ENCODE data around the gene RPS10. TPM values are rescaled to one million over a fixed set of nuclear protein-coding genes. Genes with fewer than 3 reads are reported as not detected.

The RPS10 gene
- polyA plus RNA-seq, 4 donors, result 2,052 to 4,302 (median 2,586) TPM

DNA sequence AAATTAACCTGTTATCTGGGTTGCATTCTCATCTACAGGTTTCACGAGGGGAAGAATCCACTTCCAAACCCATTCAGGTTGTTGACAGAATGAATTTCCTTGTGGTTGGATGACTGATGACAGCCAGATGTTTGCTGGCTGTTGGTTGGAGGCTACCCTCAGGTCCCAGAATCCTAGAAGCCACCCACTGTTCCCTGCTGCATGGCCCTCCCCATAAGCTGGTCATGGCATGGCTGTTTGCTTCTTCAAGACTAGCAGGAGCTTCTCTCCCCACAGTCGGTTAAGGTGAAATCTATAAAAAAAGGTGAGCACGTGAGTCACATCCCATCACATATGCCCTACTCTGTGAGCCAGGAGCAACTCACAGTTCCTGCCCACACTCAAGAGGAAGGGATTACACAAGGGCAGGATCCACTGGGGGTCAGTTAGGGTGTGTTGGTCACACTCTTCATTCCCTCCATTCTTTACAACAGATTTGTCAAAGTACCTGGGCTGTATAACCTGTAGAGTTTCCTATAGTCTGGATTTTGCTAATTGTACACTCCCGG lies 19.5 kb upstream of the RPS10 start:
- no peak for FAIRE-seq
- 51 to 78% (median 70%) methylated on average over 4 of the region's 4 CpGs for WGBS, 3 donors
- no peaks in the 10 kb centered on the region for H3K27me3 ChIP-seq (ENCODE audit: control insufficient read depth in 3 of 3, insufficient read depth in 3 of 3, low read length in 3 of 3)

DNA sequence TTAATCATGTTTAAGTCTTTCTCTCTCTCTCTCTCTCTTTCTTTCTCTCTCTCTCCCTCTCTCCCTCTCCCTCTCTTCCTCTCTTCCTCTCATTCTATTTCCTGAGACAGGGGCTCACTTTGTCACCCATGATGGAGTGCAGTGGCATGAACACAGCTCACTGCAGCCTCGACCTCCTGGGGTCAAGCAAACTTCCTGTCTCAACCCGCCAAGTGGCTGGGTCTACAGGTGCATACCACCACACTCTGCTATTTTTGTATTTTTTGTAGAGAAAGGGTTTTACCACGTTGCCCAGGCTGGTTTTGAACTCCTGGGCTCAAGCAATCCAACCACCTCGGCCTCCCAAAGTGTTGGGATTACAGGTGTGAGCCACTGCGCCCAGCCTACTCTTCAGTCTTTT lies 15.7 kb upstream of the RPS10 start:
- no peaks in the 10 kb centered on the region for H3K36me3 ChIP-seq (ENCODE audit: control insufficient read depth in 3 of 3, insufficient read depth in 2 of 3, low read depth in 1 of 3, low read length in 3 of 3)
- 58 to 70% (median 61%) methylated on average over 5 of the region's 5 CpGs for WGBS, 3 donors
- H3K27ac ChIP-seq (ENCODE audit: low read depth in 1 of 3, low read length in 2 of 3), result no peak overlapping the region
- DNase-seq (no peak), FAIRE-seq (no peak)
- H3K4me3 ChIP-seq (ENCODE audit: low read depth in 1 of 3, low read length in 3 of 3), result no peak overlapping the region
- no peaks in the 10 kb centered on the region for H3K4me1 ChIP-seq (ENCODE audit: control insufficient read depth in 3 of 3, insufficient read depth in 2 of 3, low read depth in 1 of 3, low read length in 2 of 3)
- no peaks in the 10 kb centered on the region for H3K27me3 ChIP-seq (ENCODE audit: control insufficient read depth in 3 of 3, insufficient read depth in 3 of 3, low read length in 3 of 3)
- H3K9me3 ChIP-seq (ENCODE audit: control insufficient read depth in 2 of 2, insufficient read depth in 1 of 2, low read depth in 1 of 2, low read length in 1 of 2), result peaks cover 0 to 3% of the 10 kb centered on the region in 2 donors

More for the DNA sequence above, 19.5 kb upstream of the RPS10 start:
- no peaks in the 10 kb centered on the region for H3K36me3 ChIP-seq (ENCODE audit: control insufficient read depth in 3 of 3, insufficient read depth in 2 of 3, low read depth in 1 of 3, low read length in 3 of 3)
- no peaks in the 10 kb centered on the region for H3K4me1 ChIP-seq (ENCODE audit: control insufficient read depth in 3 of 3, insufficient read depth in 2 of 3, low read depth in 1 of 3, low read length in 2 of 3)
- DNase-seq, result no peak
- H3K4me3 ChIP-seq (ENCODE audit: low read depth in 1 of 3, low read length in 3 of 3), result no peak overlapping the region
- no peaks in the 10 kb centered on the region for H3K9me3 ChIP-seq (ENCODE audit: control insufficient read depth in 2 of 2, insufficient read depth in 1 of 2, low read depth in 1 of 2, low read length in 1 of 2)
- H3K27ac ChIP-seq (ENCODE audit: low read depth in 1 of 3, low read length in 2 of 3), result no peak overlapping the region

GRCh38 chr6:34439442-34439841 lies 13.6 kb upstream of the RPS10 start:
- peaks cover 0 to 3% of the 10 kb centered on the region in 2 donors for H3K9me3 ChIP-seq (ENCODE audit: control insufficient read depth in 2 of 2, insufficient read depth in 1 of 2, low read depth in 1 of 2, low read length in 1 of 2)
- FAIRE-seq (no peak), DNase-seq (no peak)

GRCh38 chr6:34438705-34439104 lies 12.8 kb upstream of the RPS10 start:
- FAIRE-seq, result no peak

More at GRCh38 chr6:34439442-34439841, 13.6 kb upstream of the RPS10 start:
- Histone ChIP-seq H3K27ac (ENCODE audit: low read depth in 1 of 3, low read length in 2 of 3) (no peak overlapping the region), H3K4me3 (ENCODE audit: low read depth in 1 of 3, low read length in 3 of 3) (no peak overlapping the region), H3K4me1 (ENCODE audit: control insufficient read depth in 3 of 3, insufficient read depth in 2 of 3, low read depth in 1 of 3, low read length in 2 of 3) (no peaks in the 10 kb centered on the region), H3K27me3 (ENCODE audit: control insufficient read depth in 3 of 3, insufficient read depth in 3 of 3, low read length in 3 of 3) (no peaks in the 10 kb centered on the region), H3K36me3 (ENCODE audit: control insufficient read depth in 3 of 3, insufficient read depth in 2 of 3, low read depth in 1 of 3, low read length in 3 of 3) (no peaks in the 10 kb centered on the region)
- 81 to 86% (median 86%) methylated on average over 1 to 3 of the region's 3 CpGs for WGBS, 3 donors

DNA sequence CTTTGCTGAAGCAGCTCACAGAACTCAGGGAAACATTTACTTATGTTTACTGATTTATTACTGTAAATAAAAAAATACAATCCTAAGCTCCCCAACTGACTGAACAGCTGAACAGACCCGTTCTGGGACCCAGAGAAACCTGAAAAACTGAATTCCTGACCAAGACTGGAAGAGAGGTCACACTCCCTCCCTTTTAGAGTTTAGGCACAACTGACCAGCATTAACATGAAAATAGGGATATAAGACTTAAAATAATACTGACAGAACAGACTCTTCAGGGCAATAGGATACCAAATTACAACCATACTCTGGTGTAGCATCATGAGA lies 11.7 kb upstream of the RPS10 start:
- Histone ChIP-seq H3K27me3 (ENCODE audit: control insufficient read depth in 3 of 3, insufficient read depth in 3 of 3, low read length in 3 of 3) (no peaks in the 10 kb centered on the region), H3K9me3 (ENCODE audit: control insufficient read depth in 2 of 2, insufficient read depth in 1 of 2, low read depth in 1 of 2, low read length in 1 of 2) (peaks cover 0 to 3% of the 10 kb centered on the region in 2 donors)

More at GRCh38 chr6:34438705-34439104, 12.8 kb upstream of the RPS10 start:
- no peak overlapping the region for H3K27ac ChIP-seq (ENCODE audit: low read depth in 1 of 3, low read length in 2 of 3)
- H3K4me3 ChIP-seq (ENCODE audit: low read depth in 1 of 3, low read length in 3 of 3), result no peak overlapping the region
- no peak for DNase-seq
- WGBS, 3 donors, result 63 to 84% (median 64%) methylated on average over 3 to 4 of the region's 4 CpGs
- peaks cover 0 to 3% of the 10 kb centered on the region in 2 donors for H3K9me3 ChIP-seq (ENCODE audit: control insufficient read depth in 2 of 2, insufficient read depth in 1 of 2, low read depth in 1 of 2, low read length in 1 of 2)
- H3K27me3 ChIP-seq (ENCODE audit: control insufficient read depth in 3 of 3, insufficient read depth in 3 of 3, low read length in 3 of 3), result no peaks in the 10 kb centered on the region
- H3K4me1 ChIP-seq (ENCODE audit: control insufficient read depth in 3 of 3, insufficient read depth in 2 of 3, low read depth in 1 of 3, low read length in 2 of 3), result no peaks in the 10 kb centered on the region
- no peaks in the 10 kb centered on the region for H3K36me3 ChIP-seq (ENCODE audit: control insufficient read depth in 3 of 3, insufficient read depth in 2 of 3, low read depth in 1 of 3, low read length in 3 of 3)

DNA sequence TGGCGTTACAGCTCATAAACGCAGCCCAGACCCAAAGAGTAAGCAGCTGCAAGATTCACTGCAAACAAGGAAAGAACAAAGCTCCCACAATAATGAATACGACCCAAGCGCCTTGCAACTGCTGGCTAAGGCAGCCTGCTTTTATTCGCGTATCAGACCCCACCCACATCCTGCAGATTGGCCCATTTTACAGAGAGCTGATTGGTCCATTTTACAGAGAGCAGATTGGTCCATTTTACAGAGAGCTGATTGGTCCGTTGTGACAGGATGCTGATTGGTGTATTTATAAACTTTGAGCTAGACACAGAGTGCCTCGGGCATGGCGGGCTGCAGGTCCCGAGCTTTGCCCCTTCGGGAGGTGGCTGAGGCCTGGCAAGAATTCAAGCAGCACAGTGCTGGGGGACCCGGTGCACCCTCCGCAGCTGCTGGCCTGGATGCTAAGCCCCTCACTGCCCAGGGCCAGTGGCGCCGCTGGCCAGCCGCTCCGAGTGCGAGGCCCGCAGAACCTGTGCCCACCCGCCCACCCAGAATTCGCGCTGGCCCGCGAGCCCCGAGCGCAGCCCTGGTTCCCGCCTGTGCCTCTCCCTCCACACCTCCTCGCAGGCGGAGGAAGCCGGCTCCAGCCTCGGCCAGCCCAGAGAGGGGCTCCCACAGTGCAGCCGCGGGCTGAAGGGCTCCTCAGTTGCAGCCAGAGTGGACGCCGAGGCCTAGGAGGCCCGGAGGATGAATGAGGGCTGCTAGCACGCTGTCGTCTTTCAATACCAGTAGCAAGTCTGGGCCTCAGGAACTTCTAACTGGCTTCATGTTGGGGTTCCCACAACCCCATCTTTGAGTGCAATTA lies 11.2 kb upstream of the RPS10 start:
- Histone ChIP-seq H3K27ac (ENCODE audit: low read depth in 1 of 3, low read length in 2 of 3) (no peak overlapping the region), H3K9me3 (ENCODE audit: control insufficient read depth in 2 of 2, insufficient read depth in 1 of 2, low read depth in 1 of 2, low read length in 1 of 2) (peaks cover 0 to 3% of the 10 kb centered on the region in 2 donors), H3K4me3 (ENCODE audit: low read depth in 1 of 3, low read length in 3 of 3) (no peak overlapping the region), H3K36me3 (ENCODE audit: control insufficient read depth in 3 of 3, insufficient read depth in 2 of 3, low read depth in 1 of 3, low read length in 3 of 3) (no peaks in the 10 kb centered on the region), H3K27me3 (ENCODE audit: control insufficient read depth in 3 of 3, insufficient read depth in 3 of 3, low read length in 3 of 3) (no peaks in the 10 kb centered on the region), H3K4me1 (ENCODE audit: control insufficient read depth in 3 of 3, insufficient read depth in 2 of 3, low read depth in 1 of 3, low read length in 2 of 3) (no peaks in the 10 kb centered on the region)
- no peak for FAIRE-seq
- DNase-seq, result no peak
- WGBS, 3 donors, result 90 to 93% (median 91%) methylated on average over 35 to 38 of the region's 38 CpGs

More for the DNA sequence above, 11.7 kb upstream of the RPS10 start:
- Histone ChIP-seq H3K4me3 (ENCODE audit: low read depth in 1 of 3, low read length in 3 of 3) (no peak overlapping the region), H3K36me3 (ENCODE audit: control insufficient read depth in 3 of 3, insufficient read depth in 2 of 3, low read depth in 1 of 3, low read length in 3 of 3) (no peaks in the 10 kb centered on the region), H3K4me1 (ENCODE audit: control insufficient read depth in 3 of 3, insufficient read depth in 2 of 3, low read depth in 1 of 3, low read length in 2 of 3) (no peaks in the 10 kb centered on the region), H3K27ac (ENCODE audit: low read depth in 1 of 3, low read length in 2 of 3) (no peak overlapping the region)
- WGBS, 3 donors, result 57 to 69% (median 59%) methylated on average over 1 of the region's 1 CpG
- DNase-seq (no peak), FAIRE-seq (no peak)

GRCh38 chr6:34435916-34436315 lies 10.0 kb upstream of the RPS10 start:
- 46 to 65% (median 62%) methylated on average over 5 of the region's 5 CpGs for WGBS, 3 donors
- Histone ChIP-seq H3K9me3 (ENCODE audit: control insufficient read depth in 2 of 2, insufficient read depth in 1 of 2, low read depth in 1 of 2, low read length in 1 of 2) (peaks cover 0 to 7% of the 10 kb centered on the region in 2 donors), H3K36me3 (ENCODE audit: control insufficient read depth in 3 of 3, insufficient read depth in 2 of 3, low read depth in 1 of 3, low read length in 3 of 3) (no peaks in the 10 kb centered on the region), H3K27ac (ENCODE audit: low read depth in 1 of 3, low read length in 2 of 3) (no peak overlapping the region), H3K27me3 (ENCODE audit: control insufficient read depth in 3 of 3, insufficient read depth in 3 of 3, low read length in 3 of 3) (no peaks in the 10 kb centered on the region), H3K4me3 (ENCODE audit: low read depth in 1 of 3, low read length in 3 of 3) (no peak overlapping the region), H3K4me1 (ENCODE audit: control insufficient read depth in 3 of 3, insufficient read depth in 2 of 3, low read depth in 1 of 3, low read length in 2 of 3) (no peaks in the 10 kb centered on the region)
- no peak for DNase-seq
- no peak for FAIRE-seq

DNA sequence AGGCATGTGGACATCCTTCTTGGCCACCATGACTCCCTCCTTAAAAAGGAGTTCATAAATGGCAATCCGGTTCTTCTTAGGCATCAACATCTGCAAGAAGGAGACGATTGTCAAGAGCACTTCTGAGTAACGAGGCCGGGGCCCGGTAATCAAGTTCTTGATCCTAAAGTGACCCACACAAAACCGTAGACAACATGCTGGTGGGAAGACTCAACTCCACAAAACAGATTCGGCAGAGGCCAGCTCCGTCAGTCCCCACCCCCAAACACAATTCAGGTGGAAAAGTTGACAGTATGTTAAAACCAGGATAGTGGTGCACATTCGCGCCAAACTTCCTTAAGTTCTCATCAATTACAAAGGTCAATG lies 754 bp downstream of the RPS10 start:
- Histone ChIP-seq H3K4me1 (ENCODE audit: control insufficient read depth in 3 of 3, insufficient read depth in 2 of 3, low read depth in 1 of 3, low read length in 2 of 3) (peaks cover 2 to 7% (median 6%) of the 10 kb centered on the region in 3 donors), H3K27me3 (ENCODE audit: control insufficient read depth in 3 of 3, insufficient read depth in 3 of 3, low read length in 3 of 3) (no peaks in the 10 kb centered on the region), H3K36me3 (ENCODE audit: control insufficient read depth in 3 of 3, insufficient read depth in 2 of 3, low read depth in 1 of 3, low read length in 3 of 3) (peaks cover 15 to 46% (median 15%) of the 10 kb centered on the region in 3 donors), H3K4me3 (ENCODE audit: low read depth in 1 of 3, low read length in 3 of 3) (peak overlapping the region; percentile 81 to 97 (median 88)), H3K9me3 (ENCODE audit: control insufficient read depth in 2 of 2, insufficient read depth in 1 of 2, low read depth in 1 of 2, low read length in 1 of 2) (no peaks in the 10 kb centered on the region), H3K27ac (ENCODE audit: low read depth in 1 of 3, low read length in 2 of 3) (peak overlapping the region; percentile 74 to 85 (median 81))
- DNase-seq, result no peak
- FAIRE-seq, result no peak
- WGBS, 3 donors, result 0 to 3% (median 1%) methylated on average over 10 of the region's 10 CpGs
